Ovary (tissue), 3 donors: Measurements from ENCODE around the gene PCNX1.

Experiments used
- CTCF ChIP-seq, 3 donors: fragments of 450-650 bp in 2 of 3; fragments of 200-600 bp in 1 of 3; IDR thresholded peaks; one replicate each; pipeline versions ENCODE4 v1.5.1 to v1.8.0; 2016 to 2022; ENCODE audit warnings: antibody characterized with exemption in 3 of 3, mild to moderate bottlenecking in 1 of 3
- POLR2A ChIP-seq: fragments of 450-650 bp; IDR thresholded peaks from one replicate; pipeline ENCODE4 v1.6.1; 2017; ENCODE audit warnings: antibody characterized with exemption, mild to moderate bottlenecking, moderate library complexity
- donor health status: DM: no; HTN: no; CAD: no.

- TF ChIP-seq CTCF (IDR thresholded peaks at IDR 0.05) (no peak), POLR2A (no peak)
Observed at GRCh38 chr14:71139294-71139946, 232.2 kb downstream of the PCNX1 start.
